Spleen (tissue), 7 donors: ENCODE data around the gene DPP4.

Source experiments
- POLR2A ChIP-seq, 3 donors: fragments of 450-650 bp; IDR thresholded peaks; one replicate each; pipeline ENCODE4 v1.5.1; 2017; ENCODE audit warnings: antibody characterized with exemption in 3 of 3, mild to moderate bottlenecking in 1 of 3
- POLR2AphosphoS5 ChIP-seq, 3 donors: sonication (generic); formaldehyde crosslinking; IDR thresholded peaks; one replicate each; pipeline ENCODE4 v1.5.1; 2017; ENCODE audit warnings: antibody characterized with exemption in 3 of 3
- TF ChIP-seq, protein P1 (sequence below), 11 experiments: fragments of 200-600 bp in 7 of 11; fragments of 450-650 bp in 4 of 11; sonication (generic) in 4 of 11; IDR thresholded peaks in 8 of 11; conservative IDR thresholded peaks in 3 of 11; 1 replicate in 7 of 11; 2 replicates in 4 of 11; pipeline versions ENCODE4 v1.4.0 to v1.8.0; 2016 to 2021; ENCODE audit warnings: antibody characterized with exemption in 11 of 11, inconsistent platforms in 4 of 11, mild to moderate bottlenecking in 1 of 11
- donor health status: DM: no; HTN: no; CAD: no; lungs with moderate emphysema.
- donor health status: DM: no; HTN: no; CAD: no.
- donor health status: DM: no; HTN: no; CAD: no.

DNA sequence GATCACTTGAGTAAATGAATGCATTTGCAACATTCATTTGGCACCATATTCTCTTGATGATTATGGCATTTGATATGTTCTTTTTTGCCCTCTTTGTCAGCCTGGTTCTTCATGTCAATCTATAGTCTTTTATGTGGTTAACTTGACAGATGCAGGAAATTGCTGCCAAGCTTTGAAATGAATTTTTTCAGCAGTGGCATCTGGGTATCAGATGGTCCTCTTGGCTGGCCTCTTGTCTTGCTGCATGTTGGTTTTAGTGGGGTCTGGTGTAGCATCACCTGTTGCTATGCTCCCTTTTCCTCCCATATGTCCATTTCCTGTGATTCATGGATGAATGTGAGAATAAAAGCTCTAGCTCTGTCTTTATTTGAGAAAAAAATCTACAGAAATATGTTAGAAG, 119.9 kb downstream of the DPP4 start:
- TF ChIP-seq POLR2A (IDR thresholded peaks at IDR 0.05) (no peak), POLR2AphosphoS5 (IDR thresholded peaks at IDR 0.05) (no peak)
- TF ChIP-seq, protein P1, sequence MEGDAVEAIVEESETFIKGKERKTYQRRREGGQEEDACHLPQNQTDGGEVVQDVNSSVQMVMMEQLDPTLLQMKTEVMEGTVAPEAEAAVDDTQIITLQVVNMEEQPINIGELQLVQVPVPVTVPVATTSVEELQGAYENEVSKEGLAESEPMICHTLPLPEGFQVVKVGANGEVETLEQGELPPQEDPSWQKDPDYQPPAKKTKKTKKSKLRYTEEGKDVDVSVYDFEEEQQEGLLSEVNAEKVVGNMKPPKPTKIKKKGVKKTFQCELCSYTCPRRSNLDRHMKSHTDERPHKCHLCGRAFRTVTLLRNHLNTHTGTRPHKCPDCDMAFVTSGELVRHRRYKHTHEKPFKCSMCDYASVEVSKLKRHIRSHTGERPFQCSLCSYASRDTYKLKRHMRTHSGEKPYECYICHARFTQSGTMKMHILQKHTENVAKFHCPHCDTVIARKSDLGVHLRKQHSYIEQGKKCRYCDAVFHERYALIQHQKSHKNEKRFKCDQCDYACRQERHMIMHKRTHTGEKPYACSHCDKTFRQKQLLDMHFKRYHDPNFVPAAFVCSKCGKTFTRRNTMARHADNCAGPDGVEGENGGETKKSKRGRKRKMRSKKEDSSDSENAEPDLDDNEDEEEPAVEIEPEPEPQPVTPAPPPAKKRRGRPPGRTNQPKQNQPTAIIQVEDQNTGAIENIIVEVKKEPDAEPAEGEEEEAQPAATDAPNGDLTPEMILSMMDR (IDR thresholded peaks at IDR 0.05 in 8 of 11, conservative IDR thresholded peaks at IDR 0.05 in 3 of 11): no peak
